ENCODE results near the gene PLEKHG4B.
"Not testable (repeated sequence)": the region's sequence is repeated elsewhere in the genome, so short reads cannot be mapped to it uniquely, and the experiment has no call there.

- TF ChIP-seq POLR2A (IDR thresholded peaks at IDR 0.05; ENCODE audit: low read depth, low read length); POLR2AphosphoS5 (IDR thresholded peaks at IDR 0.05; ENCODE audit: low read depth, low read length); SPI1 (IDR thresholded peaks at IDR 0.05; ENCODE audit: low read depth, low read length); TAF1 (IDR thresholded peaks at IDR 0.05; ENCODE audit: low read depth, low read length); PAX5 (IDR thresholded peaks at IDR 0.05; ENCODE audit: insufficient read depth, low read length, severe bottlenecking): not testable (repeated sequence)
These were observed 19.4 kb upstream of the PLEKHG4B start for GRCh38 chr5:72316-73180.
